K562 (cell line): Measurements from ENCODE around the gene ACAP3.

Source experiments
- RAD21 ChIP-seq, 2 experiments: fragments of 250-450 bp in 1 of 2; fragments of 450-650 bp in 1 of 2; sonication (Bioruptor Pico) in 1 of 2; formaldehyde crosslinking in 1 of 2; IDR thresholded peaks in 1 of 2; conservative IDR thresholded peaks in 1 of 2; 2 replicates each; pipeline versions ENCODE4 v1.4.0 to v1.8.0; 2020 to 2022; ENCODE audit warnings: mild to moderate bottlenecking in 2 of 2, moderate library complexity in 1 of 2
- UBTF ChIP-seq, 2 experiments: IDR thresholded peaks; 2 replicates each; pipeline ENCODE4 v1.6.1; 2012; ENCODE audit warnings: improper control_type of control experiment in 2 of 2, low read depth in 2 of 2, low read length in 2 of 2, borderline replicate concordance in 1 of 2
- TF ChIP-seq, protein P1 (sequence below): conservative IDR thresholded peaks from 2 replicates; pipeline ENCODE4 v1.6.1; 2011; ENCODE audit warnings: low read depth, mild to moderate bottlenecking, low read length; ENCODE audit not compliant: control insufficient read depth

GRCh38 chr1:1309251-1310108 is 1.8 kb upstream of the ACAP3 start:
- TF ChIP-seq UBTF (IDR thresholded peaks at IDR 0.05; ENCODE audit: borderline replicate concordance in 1 of 2, low read depth in 2 of 2, low read length in 2 of 2): 0 out of 4 replicates have a peak, but pooled peaks of 1 of the 2 experiments have one; percentile 60
- TF ChIP-seq RAD21 (CRISPR knock-in tag; conservative IDR thresholded peaks at IDR 0.05 in 1 of 2, IDR thresholded peaks at IDR 0.05 in 1 of 2): no peak
- TF ChIP-seq, protein P1, sequence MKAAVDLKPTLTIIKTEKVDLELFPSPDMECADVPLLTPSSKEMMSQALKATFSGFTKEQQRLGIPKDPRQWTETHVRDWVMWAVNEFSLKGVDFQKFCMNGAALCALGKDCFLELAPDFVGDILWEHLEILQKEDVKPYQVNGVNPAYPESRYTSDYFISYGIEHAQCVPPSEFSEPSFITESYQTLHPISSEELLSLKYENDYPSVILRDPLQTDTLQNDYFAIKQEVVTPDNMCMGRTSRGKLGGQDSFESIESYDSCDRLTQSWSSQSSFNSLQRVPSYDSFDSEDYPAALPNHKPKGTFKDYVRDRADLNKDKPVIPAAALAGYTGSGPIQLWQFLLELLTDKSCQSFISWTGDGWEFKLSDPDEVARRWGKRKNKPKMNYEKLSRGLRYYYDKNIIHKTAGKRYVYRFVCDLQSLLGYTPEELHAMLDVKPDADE: no peak; the same call in 1 of the 2 replicates
